HS-5 (cell line): ENCODE results near the gene ZNF148.

ENCODE experiments used
- DNase-seq: peaks from one replicate; pipeline ENCODE4 v3.0.0-alpha.2; 2012; ENCODE audit warnings: low read depth

ZNF148 gene

GRCh38 chr3:125280668-125281361 lies 94.3 kb downstream of the ZNF148 start:
- DNase-seq: peak; percentile 26

DNA sequence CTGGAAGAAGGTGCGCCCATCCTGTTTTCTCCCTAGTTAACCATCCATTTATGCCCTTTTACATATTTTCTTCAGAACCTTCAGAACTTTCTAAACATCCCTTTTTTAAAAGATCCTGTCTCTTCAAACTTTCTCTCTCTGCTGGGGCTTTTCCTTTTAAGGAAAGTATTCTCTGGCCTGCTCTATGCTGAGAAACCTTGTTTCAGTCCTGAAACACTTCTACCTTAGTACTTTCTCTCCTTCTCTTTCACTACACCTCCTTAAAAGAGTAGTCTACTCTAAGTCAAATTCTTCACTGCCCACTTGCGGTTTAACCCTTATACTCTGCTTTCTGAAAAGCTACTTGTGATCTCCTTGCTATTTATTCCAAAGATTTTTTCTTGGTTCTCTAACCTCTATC lies 97.0 kb downstream of the ZNF148 start:
- DNase-seq: no peak

GRCh38 chr3:125271127-125271526 lies 104.0 kb downstream of the ZNF148 start:
- no peak for DNase-seq

DNA sequence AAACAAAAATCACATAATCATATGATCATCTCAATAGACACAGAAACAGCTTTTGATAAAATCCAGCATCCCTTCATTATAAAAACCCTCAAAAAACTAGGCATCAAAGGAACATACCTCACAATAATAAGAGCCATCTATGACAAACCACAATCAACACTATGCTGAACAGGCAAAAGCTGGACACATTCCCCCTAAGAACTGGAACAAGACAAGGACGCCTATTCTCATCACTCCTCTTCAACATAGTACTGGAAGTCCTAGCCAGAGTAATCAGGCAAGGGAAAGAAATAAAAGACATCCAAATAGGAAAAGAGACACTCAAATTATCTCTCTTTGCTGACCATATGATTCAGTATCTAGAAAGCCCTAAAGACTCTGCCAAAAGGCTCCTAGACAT lies 107.7 kb downstream of the ZNF148 start:
- no peak for DNase-seq

DNA sequence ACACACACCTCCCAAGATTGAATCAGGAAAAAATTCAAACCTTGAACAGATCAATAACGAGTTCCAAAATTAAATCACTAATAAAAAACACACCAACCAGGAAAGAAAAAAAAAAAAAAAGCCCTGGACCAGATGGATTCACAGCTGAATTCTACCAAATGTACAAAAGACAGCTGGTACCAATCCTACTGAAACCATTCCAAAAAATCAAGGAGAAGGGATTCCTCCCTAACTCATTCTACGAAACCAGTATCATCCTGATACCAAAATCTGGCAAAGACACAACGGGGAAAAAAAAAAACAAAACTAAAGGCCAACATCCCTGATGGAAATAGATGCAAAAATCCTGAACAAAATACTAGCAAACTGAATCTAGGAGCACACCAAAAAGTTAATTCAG lies 108.2 kb downstream of the ZNF148 start:
- no peak for DNase-seq

GRCh38 chr3:125262161-125262560 lies 113.0 kb downstream of the ZNF148 start:
- DNase-seq: no peak

DNA sequence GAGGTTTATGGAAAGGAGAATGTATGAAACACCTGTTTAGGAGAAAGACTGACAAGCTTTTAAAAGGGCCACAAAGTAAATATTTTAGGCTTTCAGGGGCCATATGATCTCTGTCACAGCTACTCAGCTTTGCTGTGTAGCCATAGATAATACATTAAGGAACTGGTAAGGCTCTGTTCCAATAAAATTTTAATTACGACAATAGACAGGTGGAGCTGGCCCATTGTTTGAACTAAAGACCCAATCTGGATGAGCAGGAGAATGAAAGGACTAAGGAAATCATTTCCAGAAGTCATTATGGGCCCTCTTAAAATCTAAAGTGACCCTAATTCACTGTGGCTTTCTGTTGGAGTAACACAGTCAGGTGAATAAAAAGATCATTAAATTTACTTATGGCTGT lies 114.1 kb downstream of the ZNF148 start:
- DNase-seq: no peak

DNA sequence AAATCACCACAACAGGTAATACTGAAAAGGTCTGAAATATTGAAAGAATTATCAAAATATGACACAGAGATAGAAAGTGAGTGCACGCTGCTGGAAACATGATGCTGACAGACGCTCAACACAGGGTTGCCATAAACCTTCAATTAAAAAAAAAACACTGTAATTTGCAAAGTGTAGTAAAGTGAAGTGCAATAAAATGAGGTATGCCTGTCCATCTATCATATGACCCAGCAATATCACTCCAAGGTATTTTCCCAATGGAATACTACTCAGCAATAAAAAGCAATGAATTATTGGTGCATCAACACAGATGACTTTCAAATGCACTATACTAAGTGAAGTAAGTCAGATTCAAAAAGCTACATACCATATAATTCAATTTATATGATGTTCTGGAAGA lies 115.0 kb downstream of the ZNF148 start:
- no peak for DNase-seq

DNA sequence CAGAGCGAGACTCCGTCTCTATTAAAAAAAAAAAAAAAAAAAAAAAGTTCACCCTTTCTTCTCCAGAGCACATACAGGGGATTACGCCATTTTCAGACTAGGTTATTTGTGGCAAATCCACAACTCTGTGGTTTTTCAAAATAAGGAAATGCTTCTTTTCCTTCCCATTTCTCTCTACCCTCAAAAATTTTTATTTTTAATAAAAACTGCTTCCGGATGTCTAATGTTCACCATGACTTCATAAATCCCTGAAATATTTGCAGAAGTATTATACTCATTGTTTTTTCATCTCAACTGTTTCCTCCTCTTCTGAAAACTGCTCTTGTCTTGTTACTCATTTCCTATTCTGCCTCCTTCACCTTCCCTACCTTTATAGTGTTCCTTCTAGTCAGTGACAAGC lies 117.6 kb downstream of the ZNF148 start:
- no peak for DNase-seq

DNA sequence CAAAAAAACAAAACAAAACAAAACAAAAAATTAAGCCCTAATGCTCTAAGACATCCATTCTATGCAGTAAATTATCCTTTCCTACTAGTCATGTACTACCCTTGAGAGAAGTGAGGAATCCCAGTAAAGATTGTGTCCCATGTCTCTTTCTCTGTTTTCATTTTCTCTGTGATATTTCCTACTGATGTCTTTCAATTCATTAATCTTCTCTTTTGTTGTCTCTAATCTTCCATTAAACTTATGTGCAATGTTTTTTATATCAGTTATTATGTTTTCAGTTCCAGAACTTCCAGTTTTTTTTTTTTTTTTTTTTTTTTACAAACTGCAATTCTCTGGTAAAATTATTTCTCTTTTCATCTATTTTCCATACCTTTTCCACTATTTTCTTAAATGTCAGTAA lies 118.5 kb downstream of the ZNF148 start:
- DNase-seq: no peak

DNA sequence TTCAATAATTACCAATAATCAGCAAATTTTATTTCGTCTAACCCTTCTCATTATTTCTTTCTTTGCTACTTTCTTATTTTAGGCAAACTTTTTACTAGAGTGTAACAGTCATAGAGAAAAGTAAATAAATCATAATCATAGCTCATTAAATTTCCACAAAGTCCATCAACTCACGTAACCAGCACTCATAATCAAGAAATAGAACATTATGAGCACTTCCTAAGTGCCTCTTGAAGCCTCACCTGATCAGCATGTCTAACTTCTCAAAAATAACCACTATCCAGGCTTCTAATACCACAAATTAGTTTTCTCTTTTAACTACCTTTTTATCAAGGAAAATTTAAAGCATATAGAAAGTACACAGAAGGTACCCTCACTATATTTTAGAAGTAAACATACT lies 124.2 kb downstream of the ZNF148 start:
- DNase-seq: no peak

- DNase-seq: no peak
These were observed 128.9 kb downstream of the ZNF148 start for GRCh38 chr3:125246237-125246636.

- peak; percentile 48 for DNase-seq
These were observed 129.6 kb downstream of the ZNF148 start for GRCh38 chr3:125245521-125245920.

GRCh38 chr3:125240496-125240895 lies 134.6 kb downstream of the ZNF148 start:
- DNase-seq: no peak

GRCh38 chr3:125239266-125239665 lies 135.9 kb downstream of the ZNF148 start:
- DNase-seq: no peak

DNA sequence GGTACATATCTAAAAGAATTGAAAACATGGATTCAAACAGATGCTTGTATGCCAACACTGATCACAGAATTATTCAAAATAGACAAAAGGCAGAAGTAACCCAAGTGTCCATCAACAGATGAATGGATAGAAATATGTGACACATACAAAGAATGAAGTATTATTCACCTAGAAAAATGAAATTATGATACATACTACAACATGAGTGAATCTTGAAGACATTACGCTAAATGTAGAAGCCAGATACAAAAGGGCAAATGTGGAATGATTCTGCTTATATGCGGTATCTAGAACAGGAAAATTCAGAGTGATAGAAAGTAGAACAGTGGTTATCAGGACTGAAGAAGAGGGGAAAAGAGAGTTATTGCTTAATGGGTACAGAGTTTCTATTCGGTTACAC lies 136.4 kb downstream of the ZNF148 start:
- no peak for DNase-seq

GRCh38 chr3:125236331-125236903 lies 138.7 kb downstream of the ZNF148 start:
- no peak for DNase-seq

DNA sequence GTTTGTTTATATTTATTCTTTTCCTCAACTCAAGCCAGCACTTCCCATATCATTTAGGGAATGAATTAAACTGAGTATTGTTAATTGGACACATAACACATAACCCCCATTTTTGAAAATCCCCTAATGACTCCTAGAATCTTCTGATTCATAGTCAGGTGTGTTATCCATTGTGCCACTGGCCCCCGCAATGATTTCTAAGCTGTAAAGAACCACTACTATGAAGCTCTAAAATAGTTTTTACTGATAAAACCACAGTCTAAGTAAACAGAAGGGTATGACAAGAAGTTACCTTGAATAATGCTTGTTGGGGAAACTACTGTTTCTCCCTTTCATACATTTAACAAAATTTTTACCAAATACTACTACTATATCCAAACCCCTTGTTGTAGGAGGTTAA lies 140.3 kb downstream of the ZNF148 start:
- no peak for DNase-seq

GRCh38 chr3:125232401-125232800 lies 142.7 kb downstream of the ZNF148 start:
- DNase-seq: no peak

GRCh38 chr3:125231895-125232294 lies 143.2 kb downstream of the ZNF148 start:
- DNase-seq: peak; percentile 69

DNA sequence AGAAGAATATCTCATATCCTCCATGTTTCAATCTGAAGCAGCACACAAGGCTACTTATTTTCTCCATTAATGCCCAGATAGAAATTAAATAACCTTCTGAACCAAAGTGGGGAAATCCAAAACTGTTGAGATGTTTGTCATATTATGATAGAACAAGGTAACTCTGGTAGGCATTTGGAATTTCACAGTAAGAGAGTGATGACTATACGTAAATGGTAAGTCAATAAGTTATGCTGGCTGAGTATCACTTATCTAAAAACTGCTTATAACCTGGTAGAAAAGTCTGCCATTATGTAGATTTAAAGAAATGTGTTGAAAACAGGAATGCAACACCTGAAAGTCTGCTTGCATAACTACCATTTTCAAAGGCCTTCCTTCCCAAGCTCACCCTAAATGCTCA lies 145.4 kb downstream of the ZNF148 start:
- DNase-seq: no peak

DNA sequence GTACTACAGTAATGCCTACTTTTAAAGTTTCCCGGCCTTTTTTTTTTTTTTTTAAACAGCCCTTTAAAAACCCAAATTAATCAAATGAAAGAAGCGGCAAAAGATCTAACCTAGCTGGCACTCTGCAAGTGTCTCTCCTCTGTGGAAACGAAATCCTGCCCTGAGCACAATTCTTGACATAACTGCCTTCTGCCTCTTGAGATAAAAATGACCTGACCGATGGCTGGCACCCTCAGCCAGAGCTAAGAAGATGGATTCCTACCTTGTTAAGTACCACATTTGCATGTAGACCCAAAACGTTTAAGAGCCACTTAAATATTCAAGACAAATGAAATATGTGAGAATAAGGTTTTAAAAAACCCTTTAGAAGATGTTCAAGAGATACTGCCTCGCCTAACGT lies 146.0 kb downstream of the ZNF148 start:
- DNase-seq: no peak

GRCh38 chr3:125221831-125222230 lies 153.3 kb downstream of the ZNF148 start:
- no peak for DNase-seq

GRCh38 chr3:125220727-125221429 lies 154.2 kb downstream of the ZNF148 start:
- no peak for DNase-seq
